ENCODE measurements around the gene CHD9NB. TPM values are rescaled to one million over a fixed set of nuclear protein-coding genes. Genes with fewer than 3 reads are reported as not detected.

The CHD9NB gene
- total RNA-seq, 2 donors from 2014 or later, result 3.1 to 12.5 TPM

GRCh38 chr16:53043986-53044601, 8.6 kb downstream of the CHD9NB start:
- H3K4me1 ChIP-seq, result peaks cover 18% of the 10 kb centered on the region
- intact Hi-C loops (cut with DNase I), result no loop called here
- no peaks in the 10 kb centered on the region for H3K27me3 ChIP-seq
- DNase-seq (peak; percentile 60 to 72 (median 68)), ATAC-seq (peak; percentile 78)
- peak overlapping the region; percentile 46 to 82 (median 61) for H3K27ac ChIP-seq
- H3K36me3 ChIP-seq (replicated peaks in 1 of 2; ENCODE audit: insufficient read depth in 1 of 2, low read depth in 2 of 2), result no peaks in the 10 kb centered on the region
- H3K4me3 ChIP-seq, result no peak overlapping the region
- peak in 2 of 3 donors; percentile 50 to 65 for TF ChIP-seq POLR2A (IDR thresholded peaks at IDR 0.05)
- no peak for TF ChIP-seq CTCF (IDR thresholded peaks at IDR 0.05)
- 17 to 20% methylated on average over 11 of the region's 11 CpGs for WGBS, 2 donors
- no peaks in the 10 kb centered on the region for H3K9me3 ChIP-seq

GRCh38 chr16:53043428-53043831, 9.3 kb downstream of the CHD9NB start:
- H3K4me1 ChIP-seq, result peaks cover 18% of the 10 kb centered on the region
- DNase-seq, result no peak
- no peaks in the 10 kb centered on the region for H3K36me3 ChIP-seq (replicated peaks in 1 of 2; ENCODE audit: insufficient read depth in 1 of 2, low read depth in 2 of 2)
- H3K27me3 ChIP-seq, result no peaks in the 10 kb centered on the region
- ATAC-seq, result no peak
- H3K4me3 ChIP-seq, result no peak overlapping the region
- WGBS, 2 donors, result 21 to 34% methylated on average over 5 of the region's 5 CpGs
- TF ChIP-seq CTCF (IDR thresholded peaks at IDR 0.05) (no peak), POLR2A (IDR thresholded peaks at IDR 0.05) (no peak)
- peak overlapping the region; percentile 46 to 82 (median 61) for H3K27ac ChIP-seq
- H3K9me3 ChIP-seq, result no peaks in the 10 kb centered on the region
- intact Hi-C loops (cut with DNase I), result no loop called here

GRCh38 chr16:53042235-53042701, 10.4 kb downstream of the CHD9NB start:
- no peaks in the 10 kb centered on the region for H3K36me3 ChIP-seq (replicated peaks in 1 of 2; ENCODE audit: insufficient read depth in 1 of 2, low read depth in 2 of 2)
- H3K27ac ChIP-seq, result peak overlapping the region in 3 of 4 donors; percentile 49 to 82 (median 73)
- H3K4me3 ChIP-seq, result no peak overlapping the region
- H3K4me1 ChIP-seq, result peaks cover 18% of the 10 kb centered on the region
- WGBS, 2 donors, result 35 to 55% methylated on average over 5 of the region's 5 CpGs
- intact Hi-C loops (cut with DNase I), result no loop called here
- H3K27me3 ChIP-seq, result no peaks in the 10 kb centered on the region
- no peaks in the 10 kb centered on the region for H3K9me3 ChIP-seq
- ATAC-seq (no peak), DNase-seq (no peak)
- TF ChIP-seq CTCF (IDR thresholded peaks at IDR 0.05) (no peak), POLR2A (IDR thresholded peaks at IDR 0.05) (no peak)

- peak overlapping the region in 3 of 4 donors; percentile 49 to 82 (median 73) for H3K27ac ChIP-seq
- peaks cover 18% of the 10 kb centered on the region for H3K4me1 ChIP-seq
- H3K4me3 ChIP-seq, result no peak overlapping the region
- H3K27me3 ChIP-seq, result no peaks in the 10 kb centered on the region
- TF ChIP-seq CTCF (IDR thresholded peaks at IDR 0.05), result no peak
- TF ChIP-seq POLR2A (IDR thresholded peaks at IDR 0.05), result no peak
- H3K9me3 ChIP-seq, result no peaks in the 10 kb centered on the region
- peak; percentile 29 to 41 (median 38) for DNase-seq
- peak; percentile 39 for ATAC-seq
- intact Hi-C loops (cut with DNase I), result no loop called here
- 44 to 45% methylated on average over 4 of the region's 4 CpGs for WGBS, 2 donors
- H3K36me3 ChIP-seq (replicated peaks in 1 of 2; ENCODE audit: insufficient read depth in 1 of 2, low read depth in 2 of 2), result no peaks in the 10 kb centered on the region
These were observed 11.2 kb downstream of the CHD9NB start for GRCh38 chr16:53041320-53042051.

Data from body of pancreas (tissue), 4 donors.